HK-2 (cell line): ENCODE data around the gene MARCKS.

ENCODE experiments used
- DNase-seq: peaks from one replicate; pipeline ENCODE4 v3.0.0-alpha.2; 2018; ENCODE audit not compliant: unreplicated experiment

MARCKS gene

GRCh38 chr6:113853252-113853651 is 3.9 kb upstream of the MARCKS start:
- DNase-seq = no peak

- peak; percentile 49 for DNase-seq
Measured at GRCh38 chr6:113854531-113855499, 2.3 kb upstream of the MARCKS start.

- peak; percentile 34 for DNase-seq
Measured at GRCh38 chr6:113855500-113856374, 1.4 kb upstream of the MARCKS start.

GRCh38 chr6:113856375-113856624 is 845 bp upstream of the MARCKS start:
- DNase-seq = no peak

- DNase-seq = peak; percentile 52
Measured at GRCh38 chr6:113857556-113858479, 673 bp downstream of the MARCKS start.

- peak; percentile 95 for DNase-seq
Measured at GRCh38 chr6:113858480-113859348, 1.6 kb downstream of the MARCKS start.

GRCh38 chr6:113859349-113860180 is 2.4 kb downstream of the MARCKS start:
- peak; percentile 56 for DNase-seq

- peak; percentile 37 for DNase-seq
Measured at GRCh38 chr6:113860181-113860955, 3.2 kb downstream of the MARCKS start.

- no peak for DNase-seq
Measured at GRCh38 chr6:113862112-113862511, 5.0 kb downstream of the MARCKS start.

- DNase-seq = no peak
Measured at GRCh38 chr6:113870917-113871316, 13.8 kb downstream of the MARCKS start.

GRCh38 chr6:113871975-113872374 is 14.8 kb downstream of the MARCKS start:
- no peak for DNase-seq

- DNase-seq = no peak
Measured at GRCh38 chr6:113873043-113873667, 16.0 kb downstream of the MARCKS start.

- DNase-seq = no peak
Measured at GRCh38 chr6:113875470-113875869, 18.3 kb downstream of the MARCKS start.

- DNase-seq = no peak
Measured at GRCh38 chr6:113876695-113877094, 19.6 kb downstream of the MARCKS start.

- peak; percentile 35 for DNase-seq
Measured at GRCh38 chr6:113879186-113880096, 22.3 kb downstream of the MARCKS start.

- no peak for DNase-seq
Measured at GRCh38 chr6:113881478-113881980, 24.4 kb downstream of the MARCKS start.

GRCh38 chr6:113882336-113883022 is 25.3 kb downstream of the MARCKS start:
- DNase-seq = no peak
